ENCODE results near the gene CMIP.

DNA sequence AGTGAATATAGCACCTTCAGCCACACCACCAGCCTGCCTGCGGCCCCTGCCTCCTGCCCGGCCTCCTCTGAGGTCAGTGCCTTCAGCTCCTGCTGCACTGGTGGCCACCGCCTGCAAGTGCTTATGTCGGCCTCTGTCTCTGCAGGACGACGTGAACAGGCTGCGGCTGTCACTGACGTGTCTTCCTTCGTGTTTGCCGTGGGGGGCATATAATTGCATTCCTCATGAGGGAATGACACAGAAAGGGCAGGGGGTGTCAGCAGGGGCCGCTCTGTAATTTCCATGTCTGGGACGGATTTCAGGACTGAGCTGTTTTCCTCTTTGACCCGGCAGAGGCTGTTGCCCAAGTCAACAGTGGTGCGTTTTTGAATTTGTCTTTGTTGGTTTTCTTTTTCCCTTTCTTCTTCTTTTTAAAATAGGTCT lies 28.5 kb downstream of the CMIP start:
- no peak for TF ChIP-seq BHLHE40 (IDR thresholded peaks at IDR 0.05; ENCODE audit: borderline replicate concordance)
- TF ChIP-seq NFRKB (IDR thresholded peaks at IDR 0.05), result no peak
- no peak for TF ChIP-seq LEF1 (IDR thresholded peaks at IDR 0.05; ENCODE audit: borderline replicate concordance)
- TF ChIP-seq FOXM1 (IDR thresholded peaks at IDR 0.05; ENCODE audit: borderline replicate concordance), result no peak
- TF ChIP-seq FOXK2 (IDR thresholded peaks at IDR 0.05), result no peak
